Measurements from ENCODE around the gene PRPF6. TPM values are rescaled to one million over a fixed set of nuclear protein-coding genes. Genes with fewer than 3 reads are reported as not detected.
"Not testable (repeated sequence)": the region's sequence is repeated elsewhere in the genome, so short reads cannot be mapped to it uniquely, and the experiment has no call there.

Gene PRPF6
- total and polyA plus RNA-seq, 8 donors: 49.8 to 85.4 (median 80.3) TPM

DNA sequence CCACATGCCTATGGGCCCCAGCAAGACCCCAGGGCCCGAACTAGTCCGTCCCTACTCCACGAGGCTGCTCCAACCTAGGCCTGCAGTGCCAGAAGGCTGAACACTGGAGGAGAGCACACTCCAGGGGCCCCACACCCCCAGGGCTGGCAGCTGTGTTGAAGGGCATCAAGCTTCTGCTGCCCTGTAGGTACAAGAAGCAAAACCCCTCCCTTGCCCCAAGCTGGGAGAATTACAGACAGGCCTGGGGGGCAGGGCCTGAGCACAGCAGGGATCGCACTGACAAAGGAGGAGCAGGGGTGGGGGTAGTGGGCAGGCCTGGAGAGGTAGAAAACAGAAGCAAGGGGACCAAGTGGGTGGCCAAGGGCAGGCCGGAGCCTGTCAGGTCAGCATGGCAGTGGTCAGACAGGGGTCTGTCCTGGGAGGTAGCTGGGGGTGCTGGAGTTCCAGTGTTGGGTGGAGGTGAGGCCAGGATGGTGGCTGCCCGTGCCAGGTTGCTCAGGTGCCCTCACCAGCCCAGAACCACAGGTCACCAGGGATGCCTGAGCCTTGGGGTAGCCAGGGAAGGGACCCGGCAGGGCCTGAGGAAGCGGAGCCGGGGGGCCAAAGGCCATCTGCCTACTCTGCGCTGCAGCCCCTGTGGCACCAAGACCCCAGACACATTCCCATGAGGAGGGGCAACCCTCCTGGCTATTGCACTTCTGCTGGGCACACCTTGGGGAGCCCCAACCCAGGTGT is 21.8 kb upstream of the PRPF6 start:
- no peaks in the 10 kb centered on the region for H3K9me3 ChIP-seq
- no peak overlapping the region for H3K4me3 ChIP-seq
- peaks cover 0 to 49% of the 10 kb centered on the region in 2 donors for H3K36me3 ChIP-seq
- intact Hi-C loops (cut with DNase I): no loop called here
- H3K4me1 ChIP-seq: peaks cover 20 to 34% of the 10 kb centered on the region in 2 donors
- no peak for ATAC-seq
- DNase-seq: peak in 1 of 4 donors; percentile 61
- TF ChIP-seq, protein P1, sequence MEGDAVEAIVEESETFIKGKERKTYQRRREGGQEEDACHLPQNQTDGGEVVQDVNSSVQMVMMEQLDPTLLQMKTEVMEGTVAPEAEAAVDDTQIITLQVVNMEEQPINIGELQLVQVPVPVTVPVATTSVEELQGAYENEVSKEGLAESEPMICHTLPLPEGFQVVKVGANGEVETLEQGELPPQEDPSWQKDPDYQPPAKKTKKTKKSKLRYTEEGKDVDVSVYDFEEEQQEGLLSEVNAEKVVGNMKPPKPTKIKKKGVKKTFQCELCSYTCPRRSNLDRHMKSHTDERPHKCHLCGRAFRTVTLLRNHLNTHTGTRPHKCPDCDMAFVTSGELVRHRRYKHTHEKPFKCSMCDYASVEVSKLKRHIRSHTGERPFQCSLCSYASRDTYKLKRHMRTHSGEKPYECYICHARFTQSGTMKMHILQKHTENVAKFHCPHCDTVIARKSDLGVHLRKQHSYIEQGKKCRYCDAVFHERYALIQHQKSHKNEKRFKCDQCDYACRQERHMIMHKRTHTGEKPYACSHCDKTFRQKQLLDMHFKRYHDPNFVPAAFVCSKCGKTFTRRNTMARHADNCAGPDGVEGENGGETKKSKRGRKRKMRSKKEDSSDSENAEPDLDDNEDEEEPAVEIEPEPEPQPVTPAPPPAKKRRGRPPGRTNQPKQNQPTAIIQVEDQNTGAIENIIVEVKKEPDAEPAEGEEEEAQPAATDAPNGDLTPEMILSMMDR (IDR thresholded peaks at IDR 0.05): no peak
- H3K27ac ChIP-seq: no peak overlapping the region
- no peaks in the 10 kb centered on the region for H3K27me3 ChIP-seq

DNA sequence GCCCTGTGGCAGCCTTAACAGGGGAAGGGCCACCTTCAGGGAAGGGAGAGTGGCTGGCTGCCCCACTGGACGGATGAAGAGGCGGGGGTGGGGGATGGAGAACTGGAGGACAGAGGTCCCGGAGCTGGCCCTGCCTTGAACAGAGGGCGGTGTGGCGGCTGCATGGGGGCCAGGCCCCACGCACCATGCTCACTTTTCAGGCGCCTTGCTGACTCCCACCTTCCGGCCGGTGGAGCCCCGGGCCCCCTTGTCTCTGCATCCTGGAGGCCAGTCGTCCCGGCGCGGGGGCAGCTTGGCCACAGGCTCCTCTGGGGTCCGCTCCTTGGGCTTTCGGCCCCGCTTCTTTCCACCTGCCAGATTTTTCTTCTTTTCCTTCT is 21.2 kb upstream of the PRPF6 start:
- Histone ChIP-seq H3K9me3 (no peaks in the 10 kb centered on the region), H3K4me3 (no peak overlapping the region), H3K36me3 (peaks cover 0 to 53% of the 10 kb centered on the region in 2 donors), H3K27ac (no peak overlapping the region), H3K27me3 (no peaks in the 10 kb centered on the region), H3K4me1 (peaks cover 15 to 29% of the 10 kb centered on the region in 2 donors)
- TF ChIP-seq, protein P1 (IDR thresholded peaks at IDR 0.05): no peak
- DNase-seq: peak in 1 of 4 donors; percentile 74
- no peak for ATAC-seq
- intact Hi-C loops (cut with DNase I): no loop called here

DNA sequence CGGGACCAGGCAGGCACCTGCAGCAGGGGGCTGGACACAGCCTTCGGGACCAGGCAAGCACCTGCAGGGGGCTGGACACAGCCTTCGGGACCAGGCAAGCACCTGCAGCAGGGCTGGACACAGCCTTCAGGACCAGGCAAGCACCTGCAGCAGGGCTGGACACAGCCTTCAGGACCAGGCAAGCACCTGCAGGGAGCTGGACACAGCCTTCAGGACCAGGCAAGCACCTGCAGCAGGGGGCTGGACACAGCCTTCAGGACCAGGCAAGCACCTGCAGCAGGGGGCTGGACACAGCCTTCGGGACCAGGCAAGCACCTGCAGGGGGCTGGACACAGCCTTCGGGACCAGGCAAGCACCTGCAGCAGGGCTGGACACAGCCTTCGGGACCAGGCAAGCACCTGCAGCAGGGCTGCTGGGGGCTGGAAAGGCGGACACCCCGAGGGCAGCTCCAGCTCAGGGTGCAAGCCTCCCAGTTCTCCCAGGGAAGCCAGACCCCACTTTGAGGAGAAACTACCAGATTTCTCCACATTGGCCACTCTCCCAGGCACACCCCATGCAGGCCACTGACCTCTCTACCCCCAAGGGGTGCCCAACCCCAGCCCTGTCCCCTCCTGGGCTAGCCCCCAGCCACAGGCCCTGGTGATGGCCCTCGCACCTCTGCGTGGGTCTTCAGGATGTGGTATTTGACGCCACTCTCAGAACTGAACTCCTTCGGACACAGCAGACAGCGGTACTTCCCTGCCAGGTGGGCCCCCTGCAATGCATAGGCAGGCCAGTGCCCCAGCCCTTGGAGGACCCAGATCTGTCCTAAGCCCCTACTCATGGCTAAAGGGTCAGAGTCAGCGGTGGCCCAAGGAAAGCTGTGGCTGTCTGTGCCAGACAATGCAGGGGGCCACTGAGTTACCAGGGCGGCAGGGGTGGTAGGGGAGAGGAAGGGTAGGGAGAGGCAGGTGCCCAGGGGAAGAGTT is 20.0 kb upstream of the PRPF6 start:
- H3K4me3 ChIP-seq; H3K27ac ChIP-seq; H3K27me3 ChIP-seq; ATAC-seq; intact Hi-C loops (cut with DNase I); H3K9me3 ChIP-seq: not testable (repeated sequence)
- DNase-seq: peak in 1 of 4 donors; percentile 51
- Histone ChIP-seq H3K4me1 (peaks cover 12 to 17% of the 10 kb centered on the region in 2 donors), H3K36me3 (peaks cover 0 to 53% of the 10 kb centered on the region in 2 donors)

DNA sequence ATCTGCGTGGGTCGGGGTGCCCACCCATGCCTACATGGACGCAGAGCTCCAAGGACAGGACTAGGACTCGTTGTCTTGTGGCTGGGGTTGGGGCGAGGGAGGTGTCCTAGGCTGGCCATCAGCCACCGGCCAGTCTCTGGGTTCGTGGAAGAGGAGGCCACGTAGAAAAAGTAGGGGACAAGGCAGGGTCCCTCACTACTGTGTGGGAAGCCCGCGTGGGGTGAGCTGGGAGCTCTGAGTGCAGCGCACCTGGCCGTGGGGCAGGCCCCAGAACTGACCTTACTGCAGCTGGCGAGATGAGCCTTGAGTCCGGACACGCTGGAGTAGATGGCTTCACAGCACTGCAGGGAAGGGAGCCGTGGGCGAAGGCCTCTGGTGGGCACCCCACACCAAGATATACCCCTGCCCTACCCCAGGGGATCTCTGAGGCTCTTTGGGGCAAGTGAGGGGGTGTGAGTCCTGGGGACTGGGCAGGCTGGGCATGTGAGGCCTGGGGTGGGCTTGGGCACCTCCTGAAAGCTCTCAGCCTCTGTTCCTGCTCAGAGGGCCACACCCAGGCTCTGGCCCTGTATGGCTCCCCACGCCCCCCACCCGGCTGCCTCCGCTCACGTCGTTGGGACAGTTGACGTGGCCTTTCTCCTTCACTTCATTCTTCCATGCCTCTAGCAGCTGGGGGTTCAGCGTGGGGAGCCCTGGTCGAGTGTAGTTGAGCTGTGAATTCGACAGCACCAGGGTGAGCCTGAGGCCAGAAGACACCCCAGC is 19.1 kb upstream of the PRPF6 start:
- Histone ChIP-seq H3K36me3 (peaks cover 0 to 61% of the 10 kb centered on the region in 2 donors), H3K9me3 (no peaks in the 10 kb centered on the region), H3K27me3 (no peaks in the 10 kb centered on the region), H3K27ac (no peak overlapping the region), H3K4me1 (peaks cover 10 to 14% of the 10 kb centered on the region in 2 donors), H3K4me3 (no peak overlapping the region)
- no peak for ATAC-seq
- DNase-seq: peak in 1 of 4 donors; percentile 57
- intact Hi-C loops (cut with DNase I): no loop called here
- TF ChIP-seq, protein P1 (IDR thresholded peaks at IDR 0.05): no peak
